ENCODE measurements around the gene DTD1. TPM values are rescaled to one million over a fixed set of nuclear protein-coding genes. Genes with fewer than 3 reads are reported as not detected.

DTD1 gene, protein sequence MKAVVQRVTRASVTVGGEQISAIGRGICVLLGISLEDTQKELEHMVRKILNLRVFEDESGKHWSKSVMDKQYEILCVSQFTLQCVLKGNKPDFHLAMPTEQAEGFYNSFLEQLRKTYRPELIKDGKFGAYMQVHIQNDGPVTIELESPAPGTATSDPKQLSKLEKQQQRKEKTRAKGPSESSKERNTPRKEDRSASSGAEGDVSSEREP
- 10 to 100 TPM; 46.4 to 47.1 TPM for total RNA-seq

DNA sequence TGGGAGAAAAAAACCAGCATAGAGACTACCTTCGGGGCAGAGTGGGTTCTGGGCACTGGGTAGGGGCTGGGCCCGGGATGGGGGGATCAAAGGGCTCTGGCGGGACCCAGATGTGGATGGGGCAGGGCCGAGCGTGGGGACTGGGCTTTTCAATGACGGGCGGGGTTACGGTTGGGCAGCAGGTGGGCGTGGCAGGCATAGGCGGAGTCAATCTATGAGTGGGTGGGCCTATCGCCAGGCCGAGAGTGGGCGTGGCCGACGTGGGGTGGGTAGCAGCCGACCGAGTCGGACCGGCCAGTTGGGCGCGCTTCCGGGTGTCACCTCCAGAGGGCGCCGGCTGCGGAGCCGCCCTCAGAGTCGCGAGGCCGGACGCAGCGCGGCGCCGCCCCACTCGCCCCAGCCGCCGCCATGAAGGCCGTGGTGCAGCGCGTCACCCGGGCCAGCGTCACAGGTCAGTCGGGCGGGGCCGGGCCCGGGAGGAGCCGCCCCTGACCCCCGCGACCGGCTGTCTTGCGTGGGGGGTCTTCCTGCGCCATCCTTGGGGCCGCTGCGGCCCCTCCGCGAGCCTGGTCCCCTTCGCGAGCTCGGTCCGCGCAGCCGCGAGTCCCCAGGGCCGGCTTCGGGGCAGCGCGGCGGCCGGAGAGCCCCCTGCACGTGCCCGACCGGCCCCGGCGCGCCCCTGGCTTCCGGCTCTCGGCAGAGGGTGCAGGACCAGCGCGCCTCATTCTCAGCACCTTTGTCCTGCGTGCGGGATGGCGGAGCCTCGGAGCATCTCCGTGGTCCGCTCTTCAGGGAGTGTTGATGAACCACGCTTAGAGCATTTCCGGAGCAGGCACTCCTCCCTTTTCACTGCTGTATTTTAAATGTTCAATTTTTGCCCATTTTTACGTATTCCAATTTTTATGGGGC is at the start of gene DTD1:
TSS of gene DTD1 (plus strand) at position 390 of the 909 bp plus-strand sequence. CDS start at position 409, 19 bp downstream.
- H3K9me3 Mint-ChIP-seq, result no peaks in the 10 kb centered on the region
- no peaks in the 10 kb centered on the region for H3K27me3 Mint-ChIP-seq (ENCODE audit: low read depth)
- peak within 1 kb of the TSS; percentile 87 for H3K4me3 Mint-ChIP-seq
- peaks cover 23% of the 10 kb centered on the region for H3K4me1 Mint-ChIP-seq (ENCODE audit: low read depth)
- peak within 1 kb of the TSS; percentile 59 for H3K27ac Mint-ChIP-seq
- no peaks in the 10 kb centered on the region for H3K36me3 Mint-ChIP-seq (ENCODE audit: low read depth)
- CTCF ChIA-PET, result interaction anchor here (0.9 to 1.3 kb wide), 2 partner anchors 18 to 174 kb away, joined by 3 to 4 read pairs; no protein-coding TSS in a partner anchor
- peak; percentile 89 for DNase-seq
- intact Hi-C loops (cut with micrococcal nuclease), result loop anchor here (1.0 to 5.0 kb wide), 8 partner anchors 21 to 906 kb away; partner anchors contain the start of genes DZANK1, POLR3F, RBBP9 and RRBP1

- intact Hi-C loops (cut with micrococcal nuclease), result no loop called here
- H3K27ac Mint-ChIP-seq, result no peak overlapping the region
- H3K4me1 Mint-ChIP-seq (ENCODE audit: low read depth), result no peaks in the 10 kb centered on the region
- DNase-seq, result no peak
- peaks cover 45% of the 10 kb centered on the region for H3K36me3 Mint-ChIP-seq (ENCODE audit: low read depth)
- H3K4me3 Mint-ChIP-seq, result no peak overlapping the region
- H3K9me3 Mint-ChIP-seq, result no peaks in the 10 kb centered on the region
- no peaks in the 10 kb centered on the region for H3K27me3 Mint-ChIP-seq (ENCODE audit: low read depth)
- CTCF ChIA-PET, result no interaction called here
These were observed 46.1 kb upstream of the DTD1 start for GRCh38 chr20:18541741-18542140.

DNA sequence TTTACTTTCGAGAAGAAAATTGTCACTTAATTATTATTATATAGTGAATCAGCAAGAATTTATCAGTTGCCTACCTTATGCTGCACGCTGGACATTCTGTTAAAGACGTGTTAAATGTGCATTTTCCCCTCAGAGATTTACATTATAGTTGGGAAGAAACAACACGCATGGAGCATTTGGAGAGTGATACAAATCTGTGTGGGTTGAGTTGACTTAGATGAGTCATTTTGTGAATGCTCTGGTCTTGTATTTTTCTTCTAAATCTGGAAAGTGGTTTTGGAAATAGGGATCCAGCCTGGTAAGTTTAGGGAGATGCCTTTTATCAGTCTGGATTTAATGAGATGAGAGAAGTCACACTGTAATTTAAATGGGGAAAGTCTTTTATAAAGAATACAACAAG is 44.6 kb upstream of the DTD1 start:
- Mint-ChIP-seq H3K4me1 (ENCODE audit: low read depth) (no peaks in the 10 kb centered on the region), H3K27me3 (ENCODE audit: low read depth) (no peaks in the 10 kb centered on the region), H3K4me3 (no peak overlapping the region), H3K9me3 (no peaks in the 10 kb centered on the region), H3K27ac (no peak overlapping the region), H3K36me3 (ENCODE audit: low read depth) (peaks cover 44% of the 10 kb centered on the region)
- CTCF ChIA-PET, result no interaction called here
- DNase-seq, result no peak
- intact Hi-C loops (cut with micrococcal nuclease), result no loop called here

- Mint-ChIP-seq H3K27ac (no peak overlapping the region), H3K4me1 (ENCODE audit: low read depth) (no peaks in the 10 kb centered on the region), H3K9me3 (no peaks in the 10 kb centered on the region), H3K36me3 (ENCODE audit: low read depth) (peaks cover 46% of the 10 kb centered on the region), H3K27me3 (ENCODE audit: low read depth) (no peaks in the 10 kb centered on the region), H3K4me3 (no peak overlapping the region)
- DNase-seq, result no peak
- CTCF ChIA-PET, result no interaction called here
- intact Hi-C loops (cut with micrococcal nuclease), result no loop called here
These were observed 43.9 kb upstream of the DTD1 start for GRCh38 chr20:18543932-18544331.

DNA sequence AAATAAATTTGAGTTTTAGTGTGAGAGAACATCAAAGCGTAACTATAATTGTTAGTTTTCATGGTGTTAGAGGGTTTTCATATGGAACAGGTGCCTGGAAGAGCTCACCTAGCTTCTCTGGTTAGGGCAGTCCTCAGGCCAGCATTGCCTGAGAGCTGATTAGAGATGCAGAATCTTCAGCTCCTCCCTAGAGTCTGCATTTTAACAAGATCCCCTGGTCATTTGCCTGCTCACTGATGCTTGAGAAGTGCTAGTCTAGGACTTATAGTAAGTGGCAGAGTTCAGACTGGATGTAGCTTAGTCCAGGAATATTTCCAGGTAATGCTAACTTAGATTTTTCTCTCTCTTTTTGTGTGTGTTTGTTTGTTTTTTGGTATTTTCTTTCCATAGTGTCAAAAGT is 42.3 kb upstream of the DTD1 start:
- CTCF ChIA-PET, result no interaction called here
- Mint-ChIP-seq H3K27me3 (ENCODE audit: low read depth) (no peaks in the 10 kb centered on the region), H3K4me1 (ENCODE audit: low read depth) (no peaks in the 10 kb centered on the region), H3K36me3 (ENCODE audit: low read depth) (peaks cover 42% of the 10 kb centered on the region), H3K4me3 (no peak overlapping the region), H3K9me3 (no peaks in the 10 kb centered on the region), H3K27ac (no peak overlapping the region)
- DNase-seq, result no peak
- intact Hi-C loops (cut with micrococcal nuclease), result no loop called here

GRCh38 chr20:18548465-18548864 is 39.4 kb upstream of the DTD1 start:
- H3K9me3 Mint-ChIP-seq, result no peaks in the 10 kb centered on the region
- no peaks in the 10 kb centered on the region for H3K4me1 Mint-ChIP-seq (ENCODE audit: low read depth)
- intact Hi-C loops (cut with micrococcal nuclease), result no loop called here
- no peaks in the 10 kb centered on the region for H3K27me3 Mint-ChIP-seq (ENCODE audit: low read depth)
- H3K27ac Mint-ChIP-seq, result no peak overlapping the region
- no peak overlapping the region for H3K4me3 Mint-ChIP-seq
- CTCF ChIA-PET, result no interaction called here
- DNase-seq, result no peak
- H3K36me3 Mint-ChIP-seq (ENCODE audit: low read depth), result peaks cover 40% of the 10 kb centered on the region

GRCh38 chr20:18553746-18554145 is 34.1 kb upstream of the DTD1 start:
- CTCF ChIA-PET, result no interaction called here
- Mint-ChIP-seq H3K4me1 (ENCODE audit: low read depth) (no peaks in the 10 kb centered on the region), H3K27me3 (ENCODE audit: low read depth) (no peaks in the 10 kb centered on the region), H3K4me3 (no peak overlapping the region), H3K36me3 (ENCODE audit: low read depth) (peaks cover 38% of the 10 kb centered on the region), H3K9me3 (no peaks in the 10 kb centered on the region), H3K27ac (no peak overlapping the region)
- no peak for DNase-seq
- intact Hi-C loops (cut with micrococcal nuclease), result no loop called here

GRCh38 chr20:18566892-18567738 is 20.7 kb upstream of the DTD1 start, which contains the start of gene SMIM26:
TSS of gene SMIM26 (plus strand) at chr20:18567432. CDS start at chr20:18567479, 47 bp downstream.
- Mint-ChIP-seq H3K36me3 (ENCODE audit: low read depth) (peaks cover 31% of the 10 kb centered on the region), H3K4me3 (peak within 1 kb of the TSS; percentile 94), H3K27me3 (ENCODE audit: low read depth) (no peaks in the 10 kb centered on the region), H3K27ac (peak within 1 kb of the TSS; percentile 95), H3K9me3 (peaks cover 3% of the 10 kb centered on the region), H3K4me1 (ENCODE audit: low read depth) (peaks cover 19% of the 10 kb centered on the region)
- intact Hi-C loops (cut with micrococcal nuclease), result loop anchor here (1.0 to 10.0 kb wide), 12 partner anchors 20 to 1488 kb away; partner anchors contain the start of genes CFAP61, CRNKL1, DZANK1 and KAT14
- CTCF ChIA-PET, result no interaction called here
- peak; percentile 95 for DNase-seq

DNA sequence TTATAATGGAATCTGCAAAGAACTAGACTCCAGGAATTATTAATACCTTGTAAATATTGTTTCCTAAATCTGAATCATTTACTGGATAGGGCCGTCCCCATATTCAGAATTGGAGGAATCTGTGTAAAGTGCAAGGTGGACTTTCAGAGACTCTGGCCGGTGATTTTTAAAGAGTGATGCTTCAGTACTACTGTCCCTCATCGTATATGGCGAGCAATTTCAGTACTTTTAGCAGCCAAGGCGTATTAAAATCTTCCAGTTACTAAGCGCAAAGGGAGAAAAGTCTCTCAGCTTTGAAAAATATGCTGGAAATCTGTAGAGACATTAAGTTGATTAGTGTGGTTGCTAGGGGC is 20.1 kb upstream of the DTD1 start:
- peaks cover 22% of the 10 kb centered on the region for H3K4me1 Mint-ChIP-seq (ENCODE audit: low read depth)
- H3K36me3 Mint-ChIP-seq (ENCODE audit: low read depth), result peaks cover 29% of the 10 kb centered on the region
- DNase-seq, result no peak
- intact Hi-C loops (cut with micrococcal nuclease), result loop anchor here (1.0 to 10.0 kb wide), 12 partner anchors 20 to 1487 kb away; partner anchors contain the start of genes CFAP61, CRNKL1, DZANK1 and KAT14
- peak overlapping the region; percentile 95 for H3K27ac Mint-ChIP-seq
- H3K9me3 Mint-ChIP-seq, result peaks cover 3% of the 10 kb centered on the region
- H3K4me3 Mint-ChIP-seq, result peak overlapping the region; percentile 94
- H3K27me3 Mint-ChIP-seq (ENCODE audit: low read depth), result no peaks in the 10 kb centered on the region
- CTCF ChIA-PET, result no interaction called here

GRCh38 chr20:18571009-18571408 is 16.8 kb upstream of the DTD1 start:
- peaks cover 3% of the 10 kb centered on the region for H3K9me3 Mint-ChIP-seq
- intact Hi-C loops (cut with micrococcal nuclease), result no loop called here
- CTCF ChIA-PET, result no interaction called here
- peaks cover 25% of the 10 kb centered on the region for H3K36me3 Mint-ChIP-seq (ENCODE audit: low read depth)
- H3K27ac Mint-ChIP-seq, result no peak overlapping the region
- no peak overlapping the region for H3K4me3 Mint-ChIP-seq
- no peak for DNase-seq
- peaks cover 22% of the 10 kb centered on the region for H3K4me1 Mint-ChIP-seq (ENCODE audit: low read depth)
- H3K27me3 Mint-ChIP-seq (ENCODE audit: low read depth), result no peaks in the 10 kb centered on the region

- Mint-ChIP-seq H3K27me3 (ENCODE audit: low read depth) (no peaks in the 10 kb centered on the region), H3K4me1 (ENCODE audit: low read depth) (peaks cover 19% of the 10 kb centered on the region), H3K36me3 (ENCODE audit: low read depth) (peaks cover 25% of the 10 kb centered on the region), H3K27ac (no peak overlapping the region), H3K9me3 (peaks cover 3% of the 10 kb centered on the region), H3K4me3 (no peak overlapping the region)
- intact Hi-C loops (cut with micrococcal nuclease), result no loop called here
- CTCF ChIA-PET, result no interaction called here
- DNase-seq, result no peak
These were observed 16.3 kb upstream of the DTD1 start for GRCh38 chr20:18571578-18571977.

DNA sequence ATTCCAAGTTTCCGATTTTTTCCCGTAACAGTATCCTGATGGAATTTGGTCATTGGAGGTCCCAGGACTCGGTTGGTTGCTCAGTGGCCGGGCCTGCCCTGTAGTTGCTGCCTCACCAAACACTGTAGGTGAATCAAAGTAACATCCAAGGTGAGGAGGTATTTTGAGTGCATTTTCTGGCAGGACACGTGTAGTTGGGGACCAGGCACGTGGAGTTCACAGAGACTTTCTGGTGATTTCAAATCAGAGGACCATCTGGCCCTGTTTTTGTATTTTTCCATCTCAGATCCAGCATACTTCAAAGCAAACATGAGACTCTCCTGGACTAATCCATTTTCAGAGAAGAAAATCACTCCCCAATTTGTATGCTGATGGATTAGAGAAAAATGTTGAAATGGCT is 9.9 kb upstream of the DTD1 start:
- Mint-ChIP-seq H3K4me1 (ENCODE audit: low read depth) (no peaks in the 10 kb centered on the region), H3K27me3 (ENCODE audit: low read depth) (no peaks in the 10 kb centered on the region), H3K9me3 (no peaks in the 10 kb centered on the region), H3K4me3 (no peak overlapping the region), H3K27ac (no peak overlapping the region), H3K36me3 (ENCODE audit: low read depth) (no peaks in the 10 kb centered on the region)
- DNase-seq, result no peak
- intact Hi-C loops (cut with micrococcal nuclease), result no loop called here
- CTCF ChIA-PET, result interaction anchor here (0.6 kb wide), 1 partner anchor 102 kb away, joined by 3 read pairs; no protein-coding TSS in a partner anchor

Data from activated naive CD4-positive, alpha-beta T cell treated with anti-CD3 and anti-CD28 coated beads for 36 hours (primary cell).